HuH-7 (cell line): ENCODE data around the gene SPTLC2.

Experiments used
- DNase-seq: peaks from one replicate; pipeline ENCODE4 v3.0.0; 2011; ENCODE audit warnings: low spot score

SPTLC2 gene

GRCh38 chr14:77503138-77503537 is 113.3 kb downstream of the SPTLC2 start:
- DNase-seq: no peak

DNA sequence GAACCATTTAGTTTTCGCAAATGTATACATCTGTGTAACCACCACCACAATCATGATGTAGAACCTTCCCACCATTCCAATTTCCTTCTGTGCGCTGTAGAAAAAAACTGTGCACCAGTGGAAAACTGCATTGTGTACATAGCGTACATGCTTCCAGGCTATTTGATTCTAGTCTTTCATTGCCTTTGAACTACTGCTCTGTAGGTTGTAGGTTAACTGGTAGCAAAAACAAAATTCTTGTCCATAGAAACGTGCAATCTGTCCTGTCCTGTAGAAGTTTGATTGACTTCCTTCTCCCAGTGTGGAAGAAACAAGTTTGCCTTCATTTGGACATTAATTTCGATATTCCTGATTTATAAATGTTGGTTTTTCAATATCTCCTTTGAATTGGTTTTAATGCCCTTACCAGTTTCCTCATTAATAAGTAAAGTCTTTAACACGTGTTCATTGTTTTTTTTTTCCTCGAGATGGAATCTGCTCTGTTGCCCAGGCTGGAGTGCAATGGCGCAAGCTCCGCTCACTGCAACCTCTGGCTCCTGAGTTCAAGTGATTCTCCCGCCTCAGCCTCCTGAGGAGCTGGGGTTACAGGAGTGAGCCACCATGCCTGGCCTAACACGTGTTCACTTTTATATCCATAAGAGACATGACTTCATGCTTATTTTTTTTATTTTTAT is 114.2 kb downstream of the SPTLC2 start:
- DNase-seq: no peak

- DNase-seq: no peak
Observed at GRCh38 chr14:77498984-77499527, 117.4 kb downstream of the SPTLC2 start.

DNA sequence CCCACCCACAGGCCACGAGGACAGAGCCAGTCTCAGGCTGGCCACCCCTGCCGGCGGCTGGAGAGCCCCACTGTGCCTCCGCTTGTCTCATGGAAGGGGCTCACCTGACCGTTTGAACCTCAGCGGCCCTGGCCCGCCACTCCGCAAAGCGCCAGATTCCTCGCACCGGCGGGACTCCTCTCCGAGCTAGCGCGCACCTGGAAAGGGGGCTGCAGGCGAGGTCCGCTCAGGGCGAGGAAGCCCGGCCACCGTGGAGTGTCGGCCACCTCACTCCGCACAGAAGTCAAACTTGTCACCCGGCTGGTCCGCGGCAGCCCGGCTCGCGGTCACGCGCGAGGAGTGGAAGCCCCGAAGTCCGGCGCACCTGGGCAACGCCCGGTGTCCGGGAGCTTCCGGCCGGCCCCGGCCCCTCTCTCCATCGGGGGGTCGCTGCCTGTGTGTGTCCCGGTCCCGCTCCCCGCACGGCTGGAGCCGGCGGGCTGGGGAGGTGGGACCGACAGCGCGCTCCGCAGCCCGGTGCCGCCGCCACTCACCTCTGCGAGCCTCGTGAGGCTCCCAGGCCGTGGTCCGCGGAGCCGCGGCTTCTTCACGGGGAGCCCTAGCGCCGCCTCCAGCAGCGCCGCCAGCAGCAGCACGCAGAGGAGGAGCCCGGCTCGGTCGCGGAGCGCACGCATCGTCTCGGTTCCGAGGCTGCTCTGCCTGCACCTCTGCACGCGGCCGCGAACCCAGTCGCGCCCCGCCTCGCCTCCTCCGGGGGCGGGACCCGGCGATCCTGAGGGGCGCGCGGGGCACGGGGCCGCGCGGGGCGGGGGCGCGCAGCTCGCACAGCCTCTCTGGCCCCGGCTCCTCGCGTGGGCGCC is 118.1 kb downstream of the SPTLC2 start, which contains the start of gene ISM2:
ISM2 (minus strand) TSS at position 697 of the 860 bp plus-strand sequence; CDS start at position 674, 23 bp downstream.
- peak; percentile 51 for DNase-seq

GRCh38 chr14:77495334-77495733 is 121.1 kb downstream of the SPTLC2 start:
- no peak for DNase-seq

- no peak for DNase-seq
Observed at GRCh38 chr14:77491056-77491455, 125.4 kb downstream of the SPTLC2 start.

GRCh38 chr14:77490347-77490986 is 126.0 kb downstream of the SPTLC2 start:
- DNase-seq: no peak

GRCh38 chr14:77489041-77489440 is 127.4 kb downstream of the SPTLC2 start:
- DNase-seq: no peak

DNA sequence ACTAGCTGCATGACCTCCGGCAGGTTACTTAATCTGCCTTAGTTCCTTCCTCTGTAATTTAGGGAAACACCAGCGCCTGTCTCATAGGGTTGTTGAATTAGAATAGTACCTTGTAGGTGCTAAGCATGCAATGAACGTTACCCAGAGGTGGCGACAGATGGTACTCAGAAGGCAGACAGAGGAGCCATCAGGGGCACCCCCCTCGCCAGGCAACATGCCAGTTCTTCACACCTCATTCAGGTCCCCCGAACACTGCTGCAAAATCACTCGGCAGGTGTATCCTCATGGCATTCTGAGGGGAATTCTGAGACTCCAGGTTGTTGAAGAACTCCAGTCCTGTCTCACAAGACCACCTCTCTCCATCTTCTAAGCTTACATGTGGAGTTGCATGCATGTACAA is 127.9 kb downstream of the SPTLC2 start:
- no peak for DNase-seq

- DNase-seq: no peak
Observed at GRCh38 chr14:77485901-77486678, 130.3 kb downstream of the SPTLC2 start.

GRCh38 chr14:77485256-77485655 is 131.2 kb downstream of the SPTLC2 start:
- DNase-seq: no peak

DNA sequence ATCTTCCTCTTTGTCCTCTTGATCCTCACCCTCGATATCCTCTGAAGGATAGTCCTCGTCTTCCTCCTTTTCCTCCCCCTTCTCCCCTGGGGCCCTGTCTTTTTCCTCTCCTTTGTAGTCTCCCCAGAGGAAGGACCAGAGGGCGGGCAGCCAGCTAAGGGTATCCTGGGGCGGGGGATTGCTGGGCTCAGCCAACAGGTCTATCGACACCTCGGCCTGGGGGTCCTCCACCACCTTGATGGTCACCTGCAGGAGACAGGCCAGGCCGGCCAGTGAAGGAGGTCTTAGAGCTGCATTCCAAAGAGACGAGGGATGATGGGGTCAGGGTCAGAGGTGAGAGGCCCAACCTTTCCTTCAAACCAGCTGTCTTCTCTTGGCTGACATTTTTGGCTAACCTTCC is 134.0 kb downstream of the SPTLC2 start:
- no peak for DNase-seq

DNA sequence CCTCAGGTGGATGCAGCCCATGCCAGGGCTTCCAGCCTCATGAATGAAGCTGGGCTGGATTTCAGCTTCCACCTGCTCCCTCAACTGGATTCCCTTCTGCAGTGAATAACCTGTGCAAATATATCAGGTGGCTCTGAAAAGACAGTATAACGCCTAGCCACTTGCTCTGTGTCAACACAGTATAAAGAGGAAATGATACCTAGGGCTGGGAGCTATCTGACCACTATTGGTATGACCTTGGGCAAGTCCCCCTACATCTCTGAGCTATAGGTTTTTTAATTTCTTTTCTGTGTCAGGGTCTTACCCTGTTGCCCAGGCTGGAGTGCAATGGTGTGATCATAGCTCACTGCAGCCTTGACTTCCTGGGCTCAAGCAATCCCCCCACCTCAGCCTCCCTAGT is 137.6 kb downstream of the SPTLC2 start:
- DNase-seq: no peak

GRCh38 chr14:77478029-77478428 is 138.4 kb downstream of the SPTLC2 start:
- no peak for DNase-seq

GRCh38 chr14:77475432-77476115 is 140.9 kb downstream of the SPTLC2 start:
- no peak for DNase-seq

- DNase-seq: no peak
Observed at GRCh38 chr14:77474479-77475177, 141.8 kb downstream of the SPTLC2 start.

- no peak for DNase-seq
Observed at GRCh38 chr14:77473921-77474320, 142.5 kb downstream of the SPTLC2 start.

- no peak for DNase-seq
Observed at GRCh38 chr14:77470224-77470870, 146.1 kb downstream of the SPTLC2 start.

- DNase-seq: no peak
Observed at GRCh38 chr14:77469539-77469938, 146.9 kb downstream of the SPTLC2 start.

DNA sequence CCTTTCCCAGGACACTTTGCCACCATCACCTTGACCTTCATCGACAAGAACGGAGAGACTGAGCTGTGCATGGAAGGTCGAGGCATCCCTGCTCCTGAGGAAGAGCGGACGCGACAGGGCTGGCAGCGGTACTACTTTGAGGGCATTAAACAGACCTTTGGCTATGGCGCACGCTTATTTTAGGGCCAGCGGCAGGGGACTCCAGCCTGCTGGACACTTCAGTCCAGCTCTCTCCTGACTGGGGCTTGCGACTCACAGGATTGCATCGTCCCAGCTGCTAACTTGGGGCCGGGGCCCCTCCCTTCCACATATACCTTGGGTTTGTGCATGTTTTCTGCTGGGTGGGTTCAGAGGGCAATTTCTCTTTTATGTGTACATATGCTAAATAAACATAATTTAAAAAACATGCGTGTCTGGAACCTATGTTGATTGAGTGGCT is 147.4 kb downstream of the SPTLC2 start:
- DNase-seq: no peak
